OCI-LY1 (cell line): ENCODE results near the gene UST.

ENCODE experiments used
- H2AFZ ChIP-seq: fragments of 200-600 bp; sonication (generic), shearing (Covaris generic); 2 replicates; pipeline ENCODE4 v1.6.0; 2014; ENCODE audit warnings: antibody characterized with exemption, mild to moderate bottlenecking, low read length
- H3F3A ChIP-seq: fragments of 200-600 bp; sonication (generic), shearing (Covaris generic); 2 replicates; pipeline ENCODE4 v1.6.0; 2014; ENCODE audit warnings: mild to moderate bottlenecking, antibody characterized with exemption, low read length, moderate library complexity; ENCODE audit not compliant: insufficient read depth
- H3K27ac ChIP-seq: fragments of 200-600 bp; sonication (generic); 2 replicates; pipeline ENCODE4 v1.5.1; 2014; ENCODE audit warnings: low read length, mixed run types, mild to moderate bottlenecking, low read depth; ENCODE audit not compliant: poor library complexity, severe bottlenecking
- H3K27me3 ChIP-seq: fragments of 200-600 bp; sonication (generic); 2 replicates; pipeline ENCODE4 v1.6.0; 2014; ENCODE audit warnings: antibody characterized with exemption, mild to moderate bottlenecking, low read length, moderate library complexity; ENCODE audit not compliant: insufficient read depth
- H3K36me3 ChIP-seq: fragments of 200-600 bp; sonication (generic); 2 replicates; pipeline ENCODE4 v1.6.1; 2014; ENCODE audit warnings: mild to moderate bottlenecking, antibody characterized with exemption, low read length, moderate library complexity, mixed read lengths; ENCODE audit not compliant: insufficient read depth
- H3K4me1 ChIP-seq: fragments of 200-600 bp; sonication (generic); 2 replicates; pipeline ENCODE4 v1.5.1; 2014; ENCODE audit warnings: mild to moderate bottlenecking, low read length, moderate library complexity; ENCODE audit not compliant: insufficient read depth, severe bottlenecking
- H3K4me2 ChIP-seq: fragments of 200-600 bp; sonication (generic), shearing (Covaris generic); 2 replicates; pipeline ENCODE4 v1.6.1; 2014; ENCODE audit warnings: low read length
- H3K4me3 ChIP-seq: fragments of 200-600 bp; sonication (generic); 2 replicates; pipeline ENCODE4 v1.5.1; 2014; ENCODE audit warnings: low read length, low read depth, mild to moderate bottlenecking, mixed read lengths; ENCODE audit not compliant: poor library complexity, severe bottlenecking
- H3K79me2 ChIP-seq: fragments of 200-600 bp; shearing (Covaris generic); 2 replicates; pipeline ENCODE4 v1.6.1; 2016; ENCODE audit warnings: mixed run types, low read length, mixed read lengths; ENCODE audit not compliant: insufficient read depth
- H3K9ac ChIP-seq: fragments of 200-600 bp; sonication (generic), shearing (Covaris generic); 2 replicates; pipeline ENCODE4 v1.6.1; 2014; ENCODE audit warnings: mild to moderate bottlenecking, low read length, mixed read lengths
- H3K9me2 ChIP-seq: fragments of 200-600 bp; sonication (generic), shearing (Covaris generic); 2 replicates; pipeline ENCODE4 v1.6.1; 2014; ENCODE audit warnings: low read depth, mild to moderate bottlenecking, low read length, mixed read lengths
- H3K9me3 ChIP-seq: fragments of 200-600 bp; shearing (Covaris generic); 2 replicates; pipeline ENCODE4 v1.6.1; 2014; ENCODE audit warnings: low read length, mixed read lengths
- H4K20me1 ChIP-seq: fragments of 200-600 bp; sonication (generic), shearing (Covaris generic); 2 replicates; pipeline ENCODE4 v1.6.0; 2016; ENCODE audit warnings: mild to moderate bottlenecking, low read length; ENCODE audit not compliant: insufficient read depth
- CTCF ChIP-seq: fragments of 200-600 bp; sonication (generic), shearing (Covaris generic); IDR thresholded peaks from 2 replicates; pipeline ENCODE4 v1.5.1; 2017; ENCODE audit warnings: mild to moderate bottlenecking, antibody characterized with exemption, low read length, moderate library complexity, mixed read lengths
- EZH2 ChIP-seq: fragments of 200-600 bp; sonication (generic), shearing (Covaris generic); IDR thresholded peaks from 2 replicates; pipeline ENCODE4 v1.8.0; 2017; ENCODE audit warnings: borderline replicate concordance, mixed run types, mild to moderate bottlenecking, antibody characterized with exemption, low read length, moderate library complexity, mixed read lengths

The UST gene

GRCh38 chr6:148979014-148979901, 232.4 kb downstream of the UST start:
- Histone ChIP-seq H3K4me2 (no peak overlapping the region), H2AFZ (no peak overlapping the region), H3K79me2 (no peaks in the 10 kb centered on the region), H3K4me3 (no peak overlapping the region), H3K4me1 (no peaks in the 10 kb centered on the region), H4K20me1 (no peaks in the 10 kb centered on the region), H3K9me3 (no peaks in the 10 kb centered on the region), H3K9ac (no peak overlapping the region), H3K27me3 (0 out of 2 replicates have a peak, but pooled peaks cover 4% of the 10 kb centered on the region), H3K36me3 (no peaks in the 10 kb centered on the region), H3F3A (no peaks in the 10 kb centered on the region), H3K27ac (no peak overlapping the region), H3K9me2 (no peaks in the 10 kb centered on the region)
- no peak for TF ChIP-seq EZH2
- no peak for TF ChIP-seq CTCF

GRCh38 chr6:148980234-148980633, 233.4 kb downstream of the UST start:
- no peak for TF ChIP-seq CTCF
- no peak for TF ChIP-seq EZH2
- no peaks in the 10 kb centered on the region for H3K9me2 ChIP-seq
- H3F3A ChIP-seq = no peaks in the 10 kb centered on the region
- H3K27ac ChIP-seq = no peak overlapping the region
- no peaks in the 10 kb centered on the region for H3K4me1 ChIP-seq
- no peak overlapping the region for H3K4me2 ChIP-seq
- no peak overlapping the region for H3K9ac ChIP-seq
- no peaks in the 10 kb centered on the region for H3K27me3 ChIP-seq
- H4K20me1 ChIP-seq = no peaks in the 10 kb centered on the region
- H3K36me3 ChIP-seq = no peaks in the 10 kb centered on the region
- H3K4me3 ChIP-seq = no peak overlapping the region
- no peaks in the 10 kb centered on the region for H3K79me2 ChIP-seq
- H2AFZ ChIP-seq = no peak overlapping the region
- H3K9me3 ChIP-seq = no peaks in the 10 kb centered on the region

GRCh38 chr6:148981515-148981914, 234.7 kb downstream of the UST start:
- H3K4me3 ChIP-seq = no peak overlapping the region
- H2AFZ ChIP-seq = no peak overlapping the region
- H3F3A ChIP-seq = no peaks in the 10 kb centered on the region
- H3K36me3 ChIP-seq = no peaks in the 10 kb centered on the region
- no peaks in the 10 kb centered on the region for H3K9me3 ChIP-seq
- no peaks in the 10 kb centered on the region for H3K4me1 ChIP-seq
- H3K9ac ChIP-seq = no peak overlapping the region
- no peak overlapping the region for H3K4me2 ChIP-seq
- H3K9me2 ChIP-seq = no peaks in the 10 kb centered on the region
- H4K20me1 ChIP-seq = no peaks in the 10 kb centered on the region
- no peaks in the 10 kb centered on the region for H3K27me3 ChIP-seq
- no peak for TF ChIP-seq EZH2
- TF ChIP-seq CTCF = no peak
- H3K27ac ChIP-seq = no peak overlapping the region
- no peaks in the 10 kb centered on the region for H3K79me2 ChIP-seq
